Measurements from ENCODE around the gene DRGX.

Gene DRGX

GRCh38 chr10:49361178-49361554 lies 34.7 kb downstream of the DRGX start:
- no peak for DNase-seq

- DNase-seq, result no peak
Observed at GRCh38 chr10:49360271-49361177, 35.4 kb downstream of the DRGX start.

- no peak for DNase-seq
Observed at GRCh38 chr10:49359349-49360270, 36.3 kb downstream of the DRGX start.

GRCh38 chr10:49357910-49358309 lies 38.0 kb downstream of the DRGX start:
- no peak for DNase-seq

- DNase-seq, result no peak
Observed at GRCh38 chr10:49356944-49357343, 38.9 kb downstream of the DRGX start.

- DNase-seq, result no peak
Observed at GRCh38 chr10:49356181-49356580, 39.7 kb downstream of the DRGX start.

GRCh38 chr10:49355221-49355620 lies 40.7 kb downstream of the DRGX start:
- DNase-seq, result no peak

- no peak for DNase-seq
Observed at GRCh38 chr10:49354593-49354992, 41.3 kb downstream of the DRGX start.

- no peak for DNase-seq
Observed at GRCh38 chr10:49353895-49354566, 41.9 kb downstream of the DRGX start.

- no peak for DNase-seq
Observed at GRCh38 chr10:49353026-49353894, 42.6 kb downstream of the DRGX start.

- no peak for DNase-seq
Observed at GRCh38 chr10:49352323-49352722, 43.6 kb downstream of the DRGX start.

GRCh38 chr10:49351669-49352068 lies 44.2 kb downstream of the DRGX start:
- no peak for DNase-seq

- DNase-seq, result no peak
Observed at GRCh38 chr10:49350846-49351532, 44.9 kb downstream of the DRGX start.

GRCh38 chr10:49350138-49350537 lies 45.8 kb downstream of the DRGX start:
- no peak for DNase-seq

GRCh38 chr10:49349390-49349789 lies 46.5 kb downstream of the DRGX start:
- DNase-seq, result no peak

GRCh38 chr10:49348593-49348992 lies 47.3 kb downstream of the DRGX start:
- no peak for DNase-seq

GRCh38 chr10:49347827-49348226 lies 48.1 kb downstream of the DRGX start:
- no peak for DNase-seq

GRCh38 chr10:49347342-49347741 lies 48.5 kb downstream of the DRGX start:
- DNase-seq, result no peak

- DNase-seq, result no peak
Observed at GRCh38 chr10:49344840-49345239, 51.0 kb downstream of the DRGX start.

- DNase-seq, result no peak
Observed at GRCh38 chr10:49338604-49339003, 57.3 kb downstream of the DRGX start.

- DNase-seq, result no peak
Observed at GRCh38 chr10:49335364-49335972, 60.4 kb downstream of the DRGX start.

Measured in NCI-H2029 (cell line).